ENCODE results near the gene AUNIP. TPM values are rescaled to one million over a fixed set of nuclear protein-coding genes. Genes with fewer than 3 reads are reported as not detected.

The AUNIP gene
- total and polyA plus RNA-seq, 3 experiments from 2014 or later: 7.3 to 7.4 TPM; not detected in 1

Other genes starting within 250 kb of the AUNIP start
- gene MAN1C1, start 242.7 kb downstream of the AUNIP start, total RNA-seq: 1 to 10 TPM; 2.8 to 3.6 TPM
- gene MAN1C1, start 242.7 kb downstream of the AUNIP start, polyA plus RNA-seq: 5.6 TPM
- 10 to 100 TPM; 10.6 to 11.7 TPM for gene SELENON, start 59.3 kb downstream of the AUNIP start, total RNA-seq
- 4.6 TPM for gene SELENON, start 59.3 kb downstream of the AUNIP start, polyA plus RNA-seq
- 10 to 100 TPM; 30.2 to 33.5 TPM for gene MTFR1L, start 39.5 kb downstream of the AUNIP start, total RNA-seq
- gene MTFR1L, start 39.5 kb downstream of the AUNIP start, polyA plus RNA-seq: 29.7 TPM
- gene PAQR7, start 16.3 kb upstream of the AUNIP start, total RNA-seq: 1 to 10 TPM; 7.9 to 8.1 TPM
- gene PAQR7, start 16.3 kb upstream of the AUNIP start, polyA plus RNA-seq: 0.09 TPM
- gene STMN1, start 47.0 kb upstream of the AUNIP start, total RNA-seq: 100 to 1,000 TPM; 306 to 325 TPM
- gene STMN1, start 47.0 kb upstream of the AUNIP start, polyA plus RNA-seq: 88.7 TPM
- 10 to 100 TPM; 11.8 to 12.1 TPM for gene PAFAH2, start 138.6 kb upstream of the AUNIP start, total RNA-seq
- 28.6 TPM for gene PAFAH2, start 138.6 kb upstream of the AUNIP start, polyA plus RNA-seq
- not detected for gene EXTL1, start 162.3 kb upstream of the AUNIP start, total RNA-seq
- not detected for gene EXTL1, start 162.3 kb upstream of the AUNIP start, polyA plus RNA-seq
- not detected for gene SLC30A2, start 186.7 kb upstream of the AUNIP start, total RNA-seq
- not detected for gene SLC30A2, start 186.7 kb upstream of the AUNIP start, polyA plus RNA-seq
- not detected for gene TRIM63, start 208.2 kb upstream of the AUNIP start, total RNA-seq
- not detected for gene TRIM63, start 208.2 kb upstream of the AUNIP start, polyA plus RNA-seq

All from CD8-positive, alpha-beta memory T cell (primary cell).